H1 (cell line): ENCODE data around the gene ARNT2.

Experiments
- JUN ChIP-seq: IDR thresholded peaks from 2 replicates; pipeline ENCODE4 v1.6.1; 2011; ENCODE audit warnings: low read depth, mild to moderate bottlenecking, improper control_type of control experiment, low read length
- YY1 ChIP-seq: IDR thresholded peaks from 2 replicates; pipeline ENCODE4 v1.6.1; 2011; ENCODE audit warnings: low read depth, mild to moderate bottlenecking, low read length
- TF ChIP-seq, protein P1 (sequence below), 3 experiments: IDR thresholded peaks; 1 replicate in 2 of 3; 2 replicates in 1 of 3; pipeline versions ENCODE4 v1.5.1 to v1.6.1; 2011; ENCODE audit warnings: low read length in 3 of 3, mild to moderate bottlenecking in 3 of 3, inconsistent platforms in 2 of 3, low read depth in 1 of 3, moderate library complexity in 1 of 3; ENCODE audit not compliant: insufficient read depth in 1 of 3; ENCODE audit errors: control extremely low read depth in 1 of 3

DNA sequence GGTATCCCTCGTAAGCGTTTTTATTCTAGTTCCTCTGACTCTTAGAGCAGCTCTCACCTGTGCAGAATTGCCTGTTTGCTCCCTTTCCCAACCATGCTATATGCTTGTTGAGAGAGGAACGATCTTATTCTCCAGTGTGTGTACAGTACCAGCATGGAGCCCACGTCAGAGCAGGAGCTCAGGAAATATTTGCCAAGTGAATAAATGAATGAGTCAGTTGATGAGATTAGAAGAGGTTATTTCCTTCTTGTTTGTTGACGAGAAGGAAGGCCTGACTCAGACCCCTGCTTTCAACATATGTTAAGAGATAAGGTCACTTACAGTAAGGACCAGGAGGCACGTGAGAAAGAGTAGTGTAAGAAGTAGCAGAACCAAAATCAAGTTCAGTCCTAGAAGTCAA lies 184.6 kb downstream of the ARNT2 start:
- TF ChIP-seq, protein P1, sequence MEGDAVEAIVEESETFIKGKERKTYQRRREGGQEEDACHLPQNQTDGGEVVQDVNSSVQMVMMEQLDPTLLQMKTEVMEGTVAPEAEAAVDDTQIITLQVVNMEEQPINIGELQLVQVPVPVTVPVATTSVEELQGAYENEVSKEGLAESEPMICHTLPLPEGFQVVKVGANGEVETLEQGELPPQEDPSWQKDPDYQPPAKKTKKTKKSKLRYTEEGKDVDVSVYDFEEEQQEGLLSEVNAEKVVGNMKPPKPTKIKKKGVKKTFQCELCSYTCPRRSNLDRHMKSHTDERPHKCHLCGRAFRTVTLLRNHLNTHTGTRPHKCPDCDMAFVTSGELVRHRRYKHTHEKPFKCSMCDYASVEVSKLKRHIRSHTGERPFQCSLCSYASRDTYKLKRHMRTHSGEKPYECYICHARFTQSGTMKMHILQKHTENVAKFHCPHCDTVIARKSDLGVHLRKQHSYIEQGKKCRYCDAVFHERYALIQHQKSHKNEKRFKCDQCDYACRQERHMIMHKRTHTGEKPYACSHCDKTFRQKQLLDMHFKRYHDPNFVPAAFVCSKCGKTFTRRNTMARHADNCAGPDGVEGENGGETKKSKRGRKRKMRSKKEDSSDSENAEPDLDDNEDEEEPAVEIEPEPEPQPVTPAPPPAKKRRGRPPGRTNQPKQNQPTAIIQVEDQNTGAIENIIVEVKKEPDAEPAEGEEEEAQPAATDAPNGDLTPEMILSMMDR (IDR thresholded peaks at IDR 0.05; ENCODE audit: control extremely low read depth in 1 of 3, insufficient read depth in 1 of 3, low read depth in 1 of 3, low read length in 3 of 3) = no peak
- no peak for TF ChIP-seq JUN
- no peak for TF ChIP-seq YY1
